ENCODE measurements around the gene APEX1.

The APEX1 gene

GRCh38 chr14:20455355-20456300, 602 bp downstream of the APEX1 start:
- TF ChIP-seq ZNF565 (CRISPR knock-in tag; conservative IDR thresholded peaks at IDR 0.05; ENCODE audit: low read depth), result no peak
- ATAC-seq, result peak; percentile 82

GRCh38 chr14:20456971-20457370, 1.9 kb downstream of the APEX1 start:
- no peak for ATAC-seq
- TF ChIP-seq CSRNP3 (CRISPR knock-in tag; IDR thresholded peaks at IDR 0.05) (no peak), OSR1 (CRISPR knock-in tag; IDR thresholded peaks at IDR 0.05) (no peak), POU6F1 (CRISPR knock-in tag; IDR thresholded peaks at IDR 0.05; ENCODE audit: borderline replicate concordance, low read depth) (no peak), ZNF70 (CRISPR knock-in tag; IDR thresholded peaks at IDR 0.05) (no peak), GLIS3 (CRISPR knock-in tag; IDR thresholded peaks at IDR 0.05) (no peak), TCF4 (CRISPR knock-in tag; IDR thresholded peaks at IDR 0.05; ENCODE audit: borderline replicate concordance) (no peak), RARB (CRISPR knock-in tag; IDR thresholded peaks at IDR 0.05) (no peak), ISL1 (CRISPR knock-in tag; IDR thresholded peaks at IDR 0.05) (no peak), ARNTL (CRISPR knock-in tag; IDR thresholded peaks at IDR 0.05; ENCODE audit: borderline replicate concordance, low read depth) (no peak), CSDC2 (CRISPR knock-in tag; IDR thresholded peaks at IDR 0.05) (no peak), ZNF565 (CRISPR knock-in tag; conservative IDR thresholded peaks at IDR 0.05; ENCODE audit: low read depth) (no peak), TSHZ2 (CRISPR knock-in tag; IDR thresholded peaks at IDR 0.05) (no peak), CREB5 (CRISPR knock-in tag; IDR thresholded peaks at IDR 0.05; ENCODE audit: low read depth) (no peak), ZFP3 (CRISPR knock-in tag; IDR thresholded peaks at IDR 0.05) (no peak), ZC3H10 (CRISPR knock-in tag; IDR thresholded peaks at IDR 0.05) (no peak), ZNF8 (CRISPR knock-in tag; IDR thresholded peaks at IDR 0.05) (no peak), ZFP30 (CRISPR knock-in tag; IDR thresholded peaks at IDR 0.05) (no peak), ESRRG (CRISPR knock-in tag; IDR thresholded peaks at IDR 0.05) (no peak), PATZ1 (CRISPR knock-in tag; IDR thresholded peaks at IDR 0.05; ENCODE audit: borderline replicate concordance) (no peak)

GRCh38 chr14:20458031-20458789, 3.2 kb downstream of the APEX1 start:
- ATAC-seq, result no peak
- TF ChIP-seq ZFP30 (CRISPR knock-in tag; IDR thresholded peaks at IDR 0.05) (no peak), ISL1 (CRISPR knock-in tag; IDR thresholded peaks at IDR 0.05) (no peak), PATZ1 (CRISPR knock-in tag; IDR thresholded peaks at IDR 0.05; ENCODE audit: borderline replicate concordance) (no peak), TSHZ2 (CRISPR knock-in tag; IDR thresholded peaks at IDR 0.05) (no peak), BACH2 (CRISPR knock-in tag; IDR thresholded peaks at IDR 0.05; ENCODE audit: borderline replicate concordance) (no peak), CREB5 (CRISPR knock-in tag; IDR thresholded peaks at IDR 0.05; ENCODE audit: low read depth) (no peak)

Data from SK-N-SH treated with all-trans-retinoic acid at 6 μM for 48 hours (cell line).